AML-193 (cell line): Measurements from ENCODE around the gene ADCY10.
"Not testable (repeated sequence)": the region's sequence is repeated elsewhere in the genome, so short reads cannot be mapped to it uniquely, and the experiment has no call there.

Experiments
- DNase-seq, 2 experiments: peaks; one replicate each; lab custom pipeline; 2025; lab: John Stamatoyannopoulos, UW

ADCY10 gene

GRCh38 chr1:167913895-167914496, at the start of gene ADCY10:
Gene ADCY10, minus strand, starts transcription at chr1:167914134. Its CDS starts 8,994 bp downstream, at chr1:167905140.
- no peak for DNase-seq

GRCh38 chr1:167957710-167958109, 43.8 kb upstream of the ADCY10 start:
- no peak for DNase-seq

GRCh38 chr1:167955915-167956314, 42.0 kb upstream of the ADCY10 start:
- no peak for DNase-seq

- DNase-seq: no peak
Observed at GRCh38 chr1:167950569-167950968, 36.6 kb upstream of the ADCY10 start.

GRCh38 chr1:167949785-167950184, 35.9 kb upstream of the ADCY10 start:
- no peak for DNase-seq

GRCh38 chr1:167947733-167948132, 33.8 kb upstream of the ADCY10 start:
- DNase-seq: no peak

GRCh38 chr1:167943541-167943940, 29.6 kb upstream of the ADCY10 start:
- no peak for DNase-seq

GRCh38 chr1:167940264-167940663, 26.3 kb upstream of the ADCY10 start:
- DNase-seq: no peak

GRCh38 chr1:167938080-167938636, 24.2 kb upstream of the ADCY10 start:
- DNase-seq: no peak

- no peak for DNase-seq
Observed at GRCh38 chr1:167937709-167938010, 23.7 kb upstream of the ADCY10 start.

GRCh38 chr1:167936930-167937708, 23.2 kb upstream of the ADCY10 start, which contains the start of gene MPC2:
Gene MPC2, minus strand, starts transcription at chr1:167937072. Its CDS starts 1,231 bp downstream, at chr1:167935841.
- peak; percentile 33 to 59 for DNase-seq

GRCh38 chr1:167936068-167936929, 22.4 kb upstream of the ADCY10 start, which contains the start of gene DCAF6:
Gene DCAF6, plus strand, starts transcription at chr1:167936683. Its CDS starts 229 bp downstream, at chr1:167936912.
- DNase-seq: peak; percentile 92 to 96

GRCh38 chr1:167935216-167936067, 21.5 kb upstream of the ADCY10 start:
- peak; percentile 40 for DNase-seq

- peak in 1 of 2 experiments; percentile 40 for DNase-seq
Observed at GRCh38 chr1:167934426-167935215, 20.7 kb upstream of the ADCY10 start.

- DNase-seq: no peak
Observed at GRCh38 chr1:167933788-167934187, 19.9 kb upstream of the ADCY10 start.

- no peak for DNase-seq
Observed at GRCh38 chr1:167929725-167930124, 15.8 kb upstream of the ADCY10 start.

GRCh38 chr1:167928919-167929318, 15.0 kb upstream of the ADCY10 start:
- not testable (repeated sequence) for DNase-seq

GRCh38 chr1:167928457-167928852, 14.5 kb upstream of the ADCY10 start:
- DNase-seq: no peak

GRCh38 chr1:167927046-167927754, 13.3 kb upstream of the ADCY10 start:
- DNase-seq: no peak
